ENCODE measurements around the gene TMED3.
"Not testable (repeated sequence)": the region's sequence is repeated elsewhere in the genome, so short reads cannot be mapped to it uniquely, and the experiment has no call there.

Gene TMED3

DNA sequence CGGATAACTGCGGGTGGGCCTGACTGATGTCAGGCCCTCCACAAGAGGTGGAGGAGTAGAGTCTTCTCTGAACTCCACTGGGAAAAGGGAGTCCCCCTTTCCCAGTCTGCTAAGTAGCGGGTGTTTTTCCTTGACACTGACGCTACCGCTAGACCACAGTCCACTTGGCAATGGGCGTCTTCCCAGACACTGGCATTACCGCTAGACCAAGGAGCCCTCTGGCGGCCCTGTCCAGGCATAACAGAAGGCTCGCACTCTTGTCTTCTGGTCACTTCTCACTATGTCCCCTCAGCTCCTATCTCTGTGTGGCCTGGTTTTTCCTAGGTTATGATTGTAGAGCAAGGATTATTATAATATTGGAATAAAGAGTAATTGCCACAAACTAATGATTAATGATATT is 9.1 kb downstream of the TMED3 start:
- DNase-seq, result not testable (repeated sequence)

DNA sequence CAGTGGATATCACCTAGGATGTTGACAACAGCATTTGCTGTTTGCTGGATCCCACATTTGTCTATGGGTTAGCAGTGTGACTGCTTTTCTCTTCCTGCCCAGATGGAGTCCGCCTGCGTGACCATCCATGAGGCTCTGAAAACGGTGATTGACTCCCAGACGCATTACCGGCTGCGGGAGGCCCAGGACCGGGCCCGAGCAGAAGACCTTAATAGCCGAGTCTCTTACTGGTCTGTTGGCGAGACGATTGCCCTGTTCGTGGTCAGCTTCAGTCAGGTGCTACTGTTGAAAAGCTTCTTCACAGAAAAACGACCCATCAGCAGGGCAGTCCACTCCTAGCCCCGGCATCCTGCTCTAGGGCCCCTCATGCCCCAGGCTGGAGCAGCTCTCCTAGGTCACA is 11.0 kb downstream of the TMED3 start:
- DNase-seq, result no peak

DNA sequence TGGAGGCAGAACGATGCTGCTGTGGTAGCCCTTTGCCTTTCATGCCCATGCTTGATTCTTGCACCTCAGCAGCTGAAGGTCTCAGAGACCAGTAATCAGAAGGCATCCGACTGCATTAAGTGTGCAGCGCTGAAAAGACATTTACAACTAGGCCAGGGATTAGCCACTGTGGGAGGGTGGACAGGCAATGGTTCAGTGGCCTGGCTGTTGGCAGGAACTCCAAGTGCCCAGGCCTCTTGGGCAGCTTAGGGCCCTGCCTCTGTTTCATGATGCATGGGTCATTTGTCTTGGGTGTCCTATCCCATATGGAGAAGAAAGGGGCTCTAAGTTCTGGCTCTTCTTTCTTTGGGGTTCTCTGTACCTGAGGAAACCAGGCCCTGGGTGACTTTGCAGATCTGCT is 11.4 kb downstream of the TMED3 start:
- DNase-seq, result no peak

DNA sequence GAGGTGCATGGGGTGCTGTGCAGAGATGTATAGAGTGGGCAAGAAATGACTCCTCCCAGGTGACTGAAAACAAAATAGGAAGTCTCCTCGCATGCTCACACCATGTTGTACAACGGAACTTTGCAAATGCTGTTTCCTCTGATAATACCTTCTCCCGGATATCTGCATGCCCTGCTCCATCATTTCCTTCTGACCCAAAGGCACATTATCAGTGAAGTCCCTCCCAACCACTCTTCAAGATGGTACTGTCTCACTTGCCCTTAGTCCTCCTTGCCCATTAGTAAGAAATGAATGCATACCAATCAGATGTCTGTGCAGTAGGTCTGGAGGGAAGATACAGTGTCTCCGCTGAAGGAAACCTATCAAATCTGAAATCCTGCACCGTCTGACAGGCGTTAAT is 12.0 kb downstream of the TMED3 start:
- no peak for DNase-seq

DNA sequence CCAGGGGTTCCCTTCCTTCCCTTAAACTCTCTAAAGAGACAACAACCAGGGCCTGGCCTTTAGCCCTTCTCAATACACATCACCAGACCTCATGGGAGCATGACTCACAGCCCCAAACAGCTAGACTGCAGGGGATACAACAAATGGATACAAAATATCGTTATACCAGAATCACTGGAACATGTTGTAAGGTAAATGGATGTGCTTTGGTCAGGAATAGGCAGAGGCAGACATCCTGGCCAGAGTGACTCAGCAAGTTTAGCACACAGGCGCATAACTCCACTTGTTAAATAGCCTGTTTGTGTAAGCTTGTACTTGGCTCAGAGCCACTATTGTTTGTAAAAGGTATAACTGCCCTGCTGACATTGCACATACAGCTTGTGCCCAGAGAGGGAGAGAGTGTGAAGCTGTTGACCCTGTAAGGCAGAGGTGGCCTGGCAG is 18.3 kb downstream of the TMED3 start:
- no peak for DNase-seq

DNA sequence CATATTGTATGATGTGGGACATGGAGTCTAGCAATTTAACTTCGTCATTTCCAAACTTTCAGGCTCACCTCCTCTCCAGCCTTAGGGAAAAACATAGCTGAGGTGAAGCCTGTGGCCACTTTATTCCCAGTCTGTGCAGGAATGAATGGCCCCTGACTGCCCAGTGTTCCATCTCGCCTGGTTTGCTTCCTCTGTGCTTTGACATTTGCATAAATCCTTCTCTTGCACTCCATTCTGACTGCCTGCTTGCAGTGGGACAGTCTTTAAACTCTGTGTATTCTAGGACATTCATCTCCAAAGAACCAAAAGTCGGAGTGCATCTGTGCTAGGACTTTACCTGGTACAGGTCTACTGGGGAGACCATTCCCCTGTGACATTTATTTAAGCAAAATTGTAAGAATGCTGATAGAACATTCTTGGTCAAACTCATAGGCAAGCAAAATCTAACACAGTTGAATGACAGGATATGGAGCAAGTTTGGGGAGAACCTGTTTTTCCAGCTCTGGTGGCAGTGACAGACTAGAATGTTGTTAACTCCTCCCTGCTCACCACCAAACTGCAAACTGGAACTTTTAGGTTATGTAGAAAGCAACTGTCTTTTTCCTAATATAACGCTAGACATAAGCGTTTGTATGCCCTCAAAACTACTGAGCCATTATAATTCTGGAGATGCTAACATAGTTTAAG is 22.1 kb downstream of the TMED3 start:
- no peak for DNase-seq

DNA sequence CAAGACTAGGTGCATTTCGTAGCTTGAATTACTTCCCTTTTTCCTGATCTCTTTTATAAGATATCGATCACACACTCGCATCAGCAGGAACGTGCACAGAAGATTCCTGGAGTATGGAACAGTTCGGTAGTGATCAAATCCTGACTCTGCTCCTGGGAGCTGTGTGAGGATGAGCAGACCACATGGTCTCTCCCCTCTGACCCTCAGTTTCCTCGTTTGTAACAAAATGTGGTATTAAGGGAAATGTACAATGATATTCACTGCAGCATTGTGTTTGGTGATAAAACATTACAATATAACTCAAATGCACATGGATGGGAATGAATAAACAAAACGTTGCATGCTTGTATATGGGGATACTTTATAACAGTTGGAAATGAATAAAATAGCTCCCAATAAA is 26.7 kb downstream of the TMED3 start:
- DNase-seq, result no peak

DNA sequence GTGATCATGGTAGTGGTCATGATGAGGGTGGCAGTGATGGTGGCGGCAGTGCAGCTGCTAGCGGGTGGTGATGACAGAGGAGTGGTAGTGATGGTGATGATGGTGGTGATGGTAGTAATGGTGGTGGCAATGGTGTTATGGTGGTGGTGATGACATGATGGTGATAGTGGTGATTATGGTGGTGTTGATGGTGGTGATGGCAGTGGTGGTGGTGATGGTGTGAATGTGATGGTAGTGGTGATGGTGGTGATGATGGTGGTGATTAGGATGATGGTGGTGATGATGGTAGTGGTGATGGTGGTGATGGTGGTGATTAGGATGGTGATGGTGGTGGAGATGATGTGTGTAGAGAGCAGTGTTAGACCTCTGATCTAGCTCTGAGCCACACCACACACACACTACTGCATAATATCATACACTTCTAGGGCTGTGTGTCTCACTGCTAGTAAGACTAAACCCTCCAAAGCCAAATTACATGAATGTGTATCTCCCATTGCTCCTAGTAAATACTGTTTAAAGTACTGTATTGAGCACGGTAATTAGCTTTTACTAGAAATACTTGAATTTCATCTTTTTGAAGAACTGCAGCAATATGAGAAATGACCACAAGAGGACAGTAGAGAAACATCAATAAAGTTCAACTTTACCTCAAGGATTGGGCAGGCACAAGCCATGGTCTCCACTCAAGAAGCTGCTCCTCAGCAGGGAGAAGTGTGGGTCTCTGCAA is 28.8 kb downstream of the TMED3 start:
- peak in 1 of 2 donors; percentile 3 for DNase-seq

DNA sequence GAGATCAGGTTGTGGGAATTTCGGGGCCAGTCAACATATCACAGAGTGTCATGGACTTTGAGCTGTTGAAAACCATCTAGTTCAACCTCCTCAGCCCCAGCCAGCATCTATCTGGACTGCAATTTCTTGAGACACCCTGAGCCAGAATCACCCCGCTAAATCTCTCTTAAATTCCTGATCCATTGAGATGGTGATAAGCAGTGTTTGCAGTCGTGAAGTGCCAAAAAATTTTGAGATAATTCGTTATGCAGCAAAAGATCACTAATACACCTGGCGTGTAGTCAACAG is 29.3 kb downstream of the TMED3 start:
- no peak for DNase-seq

DNA sequence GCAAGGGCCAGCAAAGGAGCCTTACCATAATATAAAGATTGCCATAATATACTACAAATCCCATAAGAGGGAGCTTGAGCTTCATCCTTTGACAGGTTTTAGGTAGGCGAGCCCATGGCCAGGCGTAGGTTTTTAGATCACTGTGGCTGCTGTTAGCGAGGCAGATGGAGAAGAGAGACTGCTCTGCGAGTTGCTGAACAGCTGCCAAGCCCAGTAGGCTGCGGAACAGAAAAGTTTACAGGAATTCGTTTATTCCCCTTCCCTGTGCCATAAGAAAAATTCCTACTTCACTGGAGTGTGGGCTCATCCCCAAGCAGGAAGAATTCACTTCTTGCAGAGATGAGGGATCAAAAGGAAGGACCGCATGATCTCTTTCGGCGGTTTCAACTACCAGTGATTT is 30.5 kb downstream of the TMED3 start:
- no peak for DNase-seq

DNA sequence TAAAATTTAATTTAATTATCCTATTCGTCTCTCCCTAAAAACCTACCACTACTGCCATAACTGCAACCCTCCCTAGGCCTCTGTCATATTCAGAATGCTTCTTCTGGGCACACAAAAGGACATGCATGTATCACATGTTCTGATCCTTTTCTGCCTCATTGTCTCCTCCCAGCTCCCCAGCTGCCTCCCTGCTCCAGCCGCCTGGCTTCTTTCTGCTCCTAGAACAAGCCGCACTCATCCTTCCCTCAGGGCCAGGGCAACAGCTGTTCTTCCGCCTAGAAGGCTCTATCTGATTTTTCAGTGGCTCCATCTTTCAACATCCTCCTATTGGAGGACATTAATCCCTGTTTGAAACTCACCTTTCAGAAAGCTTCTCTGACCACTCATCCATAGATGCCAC is 38.6 kb downstream of the TMED3 start:
- DNase-seq, result no peak

DNA sequence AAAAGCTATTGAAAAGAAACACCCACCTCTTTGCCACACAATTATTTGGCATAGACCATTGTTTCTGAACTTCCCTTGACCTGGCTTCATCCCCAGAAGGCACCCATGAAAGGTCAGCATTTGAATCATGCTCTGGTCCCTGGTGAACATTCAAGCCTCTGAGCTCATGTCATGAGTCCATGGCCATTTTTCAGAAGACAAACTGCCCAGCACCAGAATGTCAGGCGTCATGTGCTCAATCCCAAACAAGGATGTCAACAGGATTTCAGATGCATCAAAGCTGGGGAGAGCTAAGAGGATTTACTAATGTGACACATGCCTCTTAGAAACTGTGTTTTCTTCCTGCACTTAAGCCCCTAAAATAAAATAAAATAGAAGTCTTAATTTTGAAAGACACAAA is 41.3 kb downstream of the TMED3 start:
- no peak for DNase-seq

DNA sequence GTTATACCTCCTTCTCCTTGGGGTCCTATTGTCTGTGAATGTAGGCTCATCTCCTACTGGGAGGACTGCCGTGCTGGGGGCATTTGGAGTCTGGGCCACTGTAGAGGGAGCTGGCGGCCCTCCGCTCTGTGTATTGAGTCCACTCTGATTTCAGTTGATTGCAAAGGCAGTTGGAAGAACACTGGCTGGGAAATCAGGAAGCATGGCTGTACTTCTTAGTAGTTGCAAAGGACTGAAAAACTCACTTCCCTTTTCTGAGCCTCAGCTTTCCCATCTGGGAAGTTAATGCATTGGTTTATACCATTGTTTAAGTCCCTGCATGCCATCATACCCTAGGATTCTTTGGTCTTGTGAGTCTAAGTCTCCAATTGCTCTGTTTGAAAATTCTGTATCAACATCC is 46.7 kb downstream of the TMED3 start:
- no peak for DNase-seq

DNA sequence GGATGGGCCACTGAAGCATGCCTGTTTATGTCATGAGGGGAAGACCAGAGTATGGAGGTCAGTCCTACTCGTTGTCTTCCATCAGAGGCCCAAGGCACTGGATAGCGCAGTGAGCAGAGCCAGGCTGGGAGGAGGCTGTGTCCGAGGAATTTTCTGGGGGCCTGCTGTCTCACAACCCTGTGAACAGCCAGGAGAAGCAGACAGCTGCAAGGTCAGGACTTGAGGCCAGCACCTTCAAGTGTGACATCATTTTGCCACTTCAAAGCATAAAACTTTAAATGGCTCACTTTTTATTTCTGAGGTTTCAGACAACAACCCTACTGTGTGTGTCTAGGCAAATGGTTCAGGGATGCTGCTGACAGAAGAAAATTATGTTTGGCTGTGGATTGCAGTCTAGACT is 47.2 kb downstream of the TMED3 start:
- DNase-seq, result no peak

DNA sequence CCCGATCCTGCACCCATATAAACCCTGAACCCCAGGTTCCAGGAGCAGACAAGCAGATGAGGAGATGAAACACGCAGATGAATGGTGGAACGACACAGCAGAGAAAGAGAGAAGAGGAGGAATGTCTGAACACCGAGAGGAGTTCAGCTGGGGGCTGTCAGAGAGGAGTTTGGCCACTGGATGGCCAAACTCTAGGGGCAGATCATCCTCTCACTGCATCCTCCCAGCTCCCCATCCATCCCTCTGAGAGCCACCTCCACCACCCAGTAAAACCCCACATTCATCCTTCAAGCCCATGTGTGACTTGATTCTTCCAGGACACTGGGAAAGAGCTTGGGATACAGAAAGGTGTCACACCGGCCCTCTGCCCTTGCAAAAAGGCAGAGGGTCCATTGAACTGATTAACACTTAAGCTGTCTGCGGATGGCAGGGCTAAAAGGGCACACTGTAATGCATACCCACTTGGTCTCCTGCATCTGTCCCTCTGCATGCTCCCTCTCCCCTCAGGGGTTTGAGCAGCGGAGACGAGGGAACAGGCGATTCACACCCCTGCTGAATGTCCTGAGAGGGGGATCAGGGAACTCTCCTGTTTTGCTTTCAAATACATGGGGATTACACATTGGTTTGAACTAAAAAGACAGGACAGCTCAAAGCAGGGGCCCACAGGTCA is 53.8 kb downstream of the TMED3 start:
- no peak for DNase-seq

DNA sequence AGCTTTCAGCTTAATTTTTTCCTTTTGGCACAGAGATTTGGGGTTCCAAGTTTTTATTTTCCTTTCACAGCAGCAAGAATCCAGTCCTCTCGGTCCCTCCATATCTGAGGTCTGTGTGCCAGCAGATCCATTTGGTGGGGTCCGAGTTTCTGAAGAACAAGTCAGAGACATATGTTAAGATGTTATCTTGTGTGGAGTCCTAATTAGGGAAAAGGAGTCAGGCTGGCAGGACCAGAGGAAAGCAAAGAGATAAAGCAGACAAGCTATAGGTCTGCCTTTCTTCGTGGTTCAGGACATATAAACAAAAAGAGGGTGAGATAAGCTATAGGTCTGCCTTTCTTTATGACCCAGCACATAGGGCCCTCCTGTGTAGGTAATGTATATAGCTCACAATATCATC is 54.9 kb downstream of the TMED3 start:
- no peak for DNase-seq

DNA sequence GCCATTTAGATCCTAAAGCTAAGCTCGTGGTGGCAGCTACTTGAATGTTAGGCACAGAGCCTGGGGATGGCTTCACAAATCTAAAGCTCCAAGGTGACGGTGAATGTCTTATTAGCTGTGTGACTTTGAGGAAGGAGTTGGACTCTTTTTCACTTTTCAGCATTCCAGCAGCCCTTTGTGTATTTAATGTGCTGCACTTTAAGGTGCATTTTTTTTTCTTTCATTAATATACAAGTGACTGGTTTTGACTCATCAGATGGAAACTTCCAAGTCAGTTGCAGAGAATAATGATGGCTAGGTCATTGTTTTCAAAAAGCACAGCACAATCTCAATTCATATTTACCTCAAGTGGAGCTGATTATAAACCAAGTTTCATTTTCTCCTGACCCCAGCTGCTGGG is 55.8 kb downstream of the TMED3 start:
- no peak for DNase-seq

DNA sequence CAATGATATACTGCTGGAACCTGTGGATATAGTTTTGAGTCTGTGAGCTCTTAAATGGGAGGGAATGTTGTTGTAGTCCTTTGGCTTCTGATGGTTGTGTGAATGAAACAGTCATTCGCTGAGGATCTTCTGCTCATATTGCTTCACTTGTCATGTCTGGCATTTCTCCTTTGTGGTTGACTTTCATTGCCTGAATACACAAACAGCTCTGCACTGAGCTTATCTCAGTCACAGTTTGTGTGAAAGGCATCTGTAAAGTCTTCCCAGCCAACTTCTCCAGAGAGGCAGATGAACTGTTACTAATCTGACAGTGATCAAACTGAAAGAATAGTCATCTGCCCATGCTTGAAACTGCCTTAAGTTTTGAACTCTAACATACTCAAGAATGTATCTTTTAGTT is 59.8 kb downstream of the TMED3 start:
- no peak for DNase-seq

DNA sequence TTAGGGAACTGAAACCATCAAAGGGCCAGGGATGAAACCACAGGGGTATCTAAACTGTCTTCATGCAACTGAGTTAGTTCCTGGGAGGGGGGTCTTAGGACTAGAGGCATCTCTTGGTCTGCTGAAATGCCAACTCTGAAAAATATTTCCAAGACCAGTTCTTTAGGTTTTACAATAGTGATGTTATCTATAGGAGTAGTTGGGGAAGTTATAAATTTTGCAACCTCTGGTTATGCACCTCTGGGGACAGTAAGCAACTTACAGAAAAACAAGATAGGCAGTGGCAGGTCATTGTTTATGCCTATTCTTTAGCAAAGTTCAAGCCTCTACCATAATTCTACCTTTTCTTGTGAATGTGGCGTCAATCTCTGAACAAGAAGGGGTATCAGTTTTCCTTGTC is 60.7 kb downstream of the TMED3 start:
- no peak for DNase-seq

DNA sequence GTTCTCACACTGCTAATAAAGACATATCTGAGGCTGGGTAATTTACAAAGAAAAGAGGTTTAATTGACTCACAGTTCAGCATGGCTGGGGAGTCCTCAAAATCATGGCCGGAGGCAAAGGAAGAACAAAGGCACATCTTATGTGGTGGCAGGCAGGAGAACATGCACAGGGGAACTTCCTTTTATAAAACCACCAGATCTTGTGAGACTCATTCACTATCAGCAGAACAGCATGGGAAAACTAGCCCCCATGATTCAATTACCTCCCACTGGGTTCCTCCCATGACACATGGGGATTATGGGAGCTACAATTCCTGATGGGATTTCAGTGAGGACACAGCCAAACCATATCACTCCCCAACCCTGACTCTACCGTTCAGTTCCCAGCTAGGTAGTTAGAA is 61.5 kb downstream of the TMED3 start:
- no peak for DNase-seq

Measured in stimulated activated CD4-positive, alpha-beta T cell treated with anti-CD3 and anti-CD28 coated beads, Interleukin-2, amount 100 ng/mL, for 24 hours (primary cell).